GM12892 (cell line): ENCODE measurements around the gene SLC39A2.
A peak's percentile ranks its signal among the peaks of the same experiment; 100 is the strongest.
"Not testable (repeated sequence)": the region's sequence is repeated elsewhere in the genome, so short reads cannot be mapped to it uniquely, and the experiment has no call there.

Source experiments
- DNase-seq: peaks from one replicate; pipeline ENCODE4 v3.0.0; 2011; ENCODE audit not compliant: insufficient read length
- FAIRE-seq: peaks from 2 replicates; lab custom pipeline; 2011; peaks lifted over from hg19 to GRCh38; lab: Jason Lieb, UNC
- POLR2A ChIP-seq: IDR thresholded peaks from 2 replicates; pipeline ENCODE4 v1.6.1; 2011; ENCODE audit warnings: low read depth, low read length, control low read depth
- POLR2AphosphoS5 ChIP-seq: IDR thresholded peaks from 2 replicates; pipeline ENCODE4 v1.6.1; 2011; ENCODE audit warnings: low read depth, low read length, control low read depth
- TAF1 ChIP-seq: IDR thresholded peaks from 2 replicates; pipeline ENCODE4 v1.6.1; 2011; ENCODE audit warnings: low read depth, mild to moderate bottlenecking, control low read depth, low read length, borderline replicate concordance

SLC39A2 gene

GRCh38 chr14:21036751-21037150, 37.7 kb downstream of the SLC39A2 start:
- DNase-seq = no peak
- no peak for TF ChIP-seq POLR2AphosphoS5
- TF ChIP-seq POLR2A = no peak
- no peak for TF ChIP-seq TAF1
- FAIRE-seq = no peak

- FAIRE-seq = no peak
- no peak for DNase-seq
- TF ChIP-seq POLR2AphosphoS5 (no peak), POLR2A (no peak), TAF1 (no peak)
These were observed 38.1 kb downstream of the SLC39A2 start for GRCh38 chr14:21037156-21037555.

- TF ChIP-seq TAF1 = no peak
- TF ChIP-seq POLR2A = no peak
- TF ChIP-seq POLR2AphosphoS5 = no peak
- FAIRE-seq = no peak
- DNase-seq = no peak
These were observed 39.6 kb downstream of the SLC39A2 start for GRCh38 chr14:21038441-21039422.

- no peak for TF ChIP-seq POLR2AphosphoS5
- TF ChIP-seq POLR2A = no peak
- TF ChIP-seq TAF1 = no peak
- FAIRE-seq (peak; percentile 60), DNase-seq (no peak)
These were observed 40.7 kb downstream of the SLC39A2 start for GRCh38 chr14:21039585-21040369.

- DNase-seq (no peak), FAIRE-seq (no peak)
- TF ChIP-seq TAF1 (no peak), POLR2AphosphoS5 (no peak), POLR2A (no peak)
These were observed 41.4 kb downstream of the SLC39A2 start for GRCh38 chr14:21040370-21040925.

GRCh38 chr14:21040941-21041340, 41.8 kb downstream of the SLC39A2 start:
- not testable (repeated sequence) for FAIRE-seq, DNase-seq

GRCh38 chr14:21041676-21042433, 42.8 kb downstream of the SLC39A2 start, which contains the start of gene RNASE7:
RNASE7 (plus strand) TSS chr14:21042362; CDS start chr14:21042993, 631 bp downstream.
- no peak for DNase-seq
- no peak for TF ChIP-seq TAF1
- no peak for TF ChIP-seq POLR2AphosphoS5
- no peak for TF ChIP-seq POLR2A
- FAIRE-seq = no peak

- TF ChIP-seq POLR2A (no peak), POLR2AphosphoS5 (no peak), TAF1 (no peak)
- no peak for DNase-seq
- FAIRE-seq = no peak
These were observed 43.8 kb downstream of the SLC39A2 start for GRCh38 chr14:21042918-21043317.

GRCh38 chr14:21043387-21043973, 44.4 kb downstream of the SLC39A2 start:
- DNase-seq = no peak
- TF ChIP-seq TAF1 (no peak), POLR2AphosphoS5 (no peak), POLR2A (no peak)
- FAIRE-seq = no peak

- no peak for FAIRE-seq
- no peak for DNase-seq
- TF ChIP-seq POLR2AphosphoS5 (no peak), POLR2A (no peak), TAF1 (no peak)
These were observed 45.0 kb downstream of the SLC39A2 start for GRCh38 chr14:21043974-21044618.

GRCh38 chr14:21047378-21047781, 48.3 kb downstream of the SLC39A2 start:
- no peak for FAIRE-seq
- no peak for DNase-seq
- TF ChIP-seq TAF1 (no peak), POLR2A (no peak)
